MCF 10A (cell line): ENCODE measurements around the gene ORAI3. TPM values are rescaled to one million over a fixed set of nuclear protein-coding genes. Genes with fewer than 3 reads are reported as not detected.

Source experiments
- BruUV-seq: library from RNA; stranded (reverse); fragments of 400-500 nt; replicated peaks from 2 replicates; lab custom pipeline; 2021; lab: Mats Ljungman, UMichigan
- CTCF ChIA-PET: fragments of 300-600 bp; sonication (Branson Sonifier 250); formaldehyde crosslinking; extraction: SDS; loops from one replicate; lab custom pipeline; 2021; ENCODE audit warnings: antibody characterized with exemption, inconsistent platforms; lab: Yijun Ruan, JAX
- POLR2A ChIA-PET: fragments of 300-600, 350-650 bp; sonication (Branson Sonifier 250); formaldehyde crosslinking; extraction: SDS; loops from one replicate; lab custom pipeline; 2020; ENCODE audit warnings: antibody characterized with exemption, inconsistent platforms; lab: Yijun Ruan, JAX
- DNase-seq: peaks from one replicate; pipeline ENCODE4 v3.0.0-alpha.2; 2018; ENCODE audit not compliant: unreplicated experiment
- H3K27ac Mint-ChIP-seq: one replicate; pipeline ENCODE4 v1.8.0; 2022; ENCODE audit warnings: mild to moderate bottlenecking, low read depth, mixed read lengths; ENCODE audit not compliant: unreplicated experiment
- H3K27me3 Mint-ChIP-seq: one replicate; pipeline ENCODE4 v1.8.0; 2022; ENCODE audit warnings: mixed read lengths; ENCODE audit not compliant: insufficient read depth, unreplicated experiment
- H3K36me3 Mint-ChIP-seq: one replicate; pipeline ENCODE4 v1.8.0; 2022; ENCODE audit warnings: mild to moderate bottlenecking, moderate library complexity, mixed read lengths; ENCODE audit not compliant: insufficient read depth, unreplicated experiment
- H3K4me1 Mint-ChIP-seq: one replicate; pipeline ENCODE4 v1.8.0; 2022; ENCODE audit warnings: mixed read lengths; ENCODE audit not compliant: insufficient read depth, unreplicated experiment
- H3K4me3 Mint-ChIP-seq: one replicate; pipeline ENCODE4 v1.8.0; 2022; ENCODE audit warnings: mild to moderate bottlenecking, moderate library complexity, mixed read lengths; ENCODE audit not compliant: unreplicated experiment
- H3K9me3 Mint-ChIP-seq: one replicate; pipeline ENCODE4 v1.8.0; 2022; ENCODE audit warnings: mixed read lengths; ENCODE audit not compliant: unreplicated experiment
- intact Hi-C: fragments of 100-400 bp; cut with micrococcal nuclease; formaldehyde crosslinking; loops from 2 replicates; pipeline ENCODE4 v1.14.1; 2022
- total RNA-seq: library from RNA; stranded (reverse); gene quantifications from 2 replicates; pipeline ENCODE4 v1.2.3, GENCODE V29; 2022
- TF ChIP-seq, protein P1 (sequence below): fragments of 200-600 bp; IDR thresholded peaks from one replicate; pipeline ENCODE4 v1.8.0; 2022; ENCODE audit warnings: antibody characterized with exemption, mild to moderate bottlenecking; ENCODE audit not compliant: unreplicated experiment

Gene ORAI3
- total RNA-seq, 1 experiment from 2014 or later: 16.2 TPM

DNA sequence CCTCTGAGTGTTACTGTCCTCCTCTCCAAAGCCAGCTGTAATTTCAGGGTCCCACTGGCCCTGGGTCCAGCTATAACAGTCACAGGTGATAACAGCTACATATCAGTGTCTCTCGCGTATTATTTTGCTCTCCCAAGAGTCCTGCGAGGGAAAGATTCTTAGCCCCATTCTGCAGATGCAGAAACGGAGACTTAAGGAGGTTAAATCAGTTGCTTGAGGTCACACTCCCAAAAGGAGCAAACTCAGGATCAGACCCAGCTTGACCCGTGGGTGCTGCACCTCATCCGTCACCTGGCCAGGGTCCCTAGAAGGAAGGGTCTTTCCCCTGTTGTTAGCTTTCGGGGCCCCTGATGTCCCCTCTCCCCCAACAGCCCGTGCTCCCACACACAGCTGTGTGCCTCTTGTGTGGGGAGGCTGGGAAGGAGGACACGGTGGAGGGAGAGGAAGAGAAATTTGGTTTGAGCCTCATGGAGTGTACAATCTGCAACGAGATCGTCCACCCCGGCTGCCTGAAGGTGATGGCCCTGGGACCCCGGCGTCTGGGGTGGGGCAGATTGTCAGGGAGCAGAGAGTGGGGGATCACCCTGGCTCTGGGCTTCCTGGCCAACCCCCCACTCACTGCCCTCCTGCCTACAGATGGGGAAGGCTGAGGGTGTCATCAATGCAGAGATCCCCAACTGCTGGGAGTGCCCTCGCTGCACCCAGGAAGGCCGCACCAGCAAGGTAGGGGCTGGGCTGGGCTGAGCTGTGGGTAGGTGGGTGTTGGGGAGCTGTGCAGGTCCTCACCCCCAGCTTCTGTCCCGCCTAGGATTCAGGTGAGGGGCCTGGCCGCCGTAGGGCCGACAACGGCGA is 21.7 kb upstream of the ORAI3 start:
- intact Hi-C loops: no loop called here
- Mint-ChIP-seq H3K4me3 (no peak overlapping the region), H3K9me3 (no peaks in the 10 kb centered on the region), H3K27me3 (no peaks in the 10 kb centered on the region), H3K36me3 (peaks cover 41% of the 10 kb centered on the region), H3K4me1 (peaks cover 14% of the 10 kb centered on the region), H3K27ac (no peak overlapping the region)
- ChIA-PET CTCF (interaction anchor here (0.5 to 4.5 kb wide), 4 partner anchors 9 to 497 kb away, joined by 3 to 29 read pairs (median 3); partner anchors contain the start of gene DCTPP1), POLR2A (interaction anchor here (0.9 to 1.4 kb wide), 2 partner anchors 13 kb away, joined by 4 read pairs; no protein-coding TSS in a partner anchor)
- BruUV-seq: no TSS peak
- no peak for DNase-seq
- TF ChIP-seq, protein P1, sequence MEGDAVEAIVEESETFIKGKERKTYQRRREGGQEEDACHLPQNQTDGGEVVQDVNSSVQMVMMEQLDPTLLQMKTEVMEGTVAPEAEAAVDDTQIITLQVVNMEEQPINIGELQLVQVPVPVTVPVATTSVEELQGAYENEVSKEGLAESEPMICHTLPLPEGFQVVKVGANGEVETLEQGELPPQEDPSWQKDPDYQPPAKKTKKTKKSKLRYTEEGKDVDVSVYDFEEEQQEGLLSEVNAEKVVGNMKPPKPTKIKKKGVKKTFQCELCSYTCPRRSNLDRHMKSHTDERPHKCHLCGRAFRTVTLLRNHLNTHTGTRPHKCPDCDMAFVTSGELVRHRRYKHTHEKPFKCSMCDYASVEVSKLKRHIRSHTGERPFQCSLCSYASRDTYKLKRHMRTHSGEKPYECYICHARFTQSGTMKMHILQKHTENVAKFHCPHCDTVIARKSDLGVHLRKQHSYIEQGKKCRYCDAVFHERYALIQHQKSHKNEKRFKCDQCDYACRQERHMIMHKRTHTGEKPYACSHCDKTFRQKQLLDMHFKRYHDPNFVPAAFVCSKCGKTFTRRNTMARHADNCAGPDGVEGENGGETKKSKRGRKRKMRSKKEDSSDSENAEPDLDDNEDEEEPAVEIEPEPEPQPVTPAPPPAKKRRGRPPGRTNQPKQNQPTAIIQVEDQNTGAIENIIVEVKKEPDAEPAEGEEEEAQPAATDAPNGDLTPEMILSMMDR: no peak

DNA sequence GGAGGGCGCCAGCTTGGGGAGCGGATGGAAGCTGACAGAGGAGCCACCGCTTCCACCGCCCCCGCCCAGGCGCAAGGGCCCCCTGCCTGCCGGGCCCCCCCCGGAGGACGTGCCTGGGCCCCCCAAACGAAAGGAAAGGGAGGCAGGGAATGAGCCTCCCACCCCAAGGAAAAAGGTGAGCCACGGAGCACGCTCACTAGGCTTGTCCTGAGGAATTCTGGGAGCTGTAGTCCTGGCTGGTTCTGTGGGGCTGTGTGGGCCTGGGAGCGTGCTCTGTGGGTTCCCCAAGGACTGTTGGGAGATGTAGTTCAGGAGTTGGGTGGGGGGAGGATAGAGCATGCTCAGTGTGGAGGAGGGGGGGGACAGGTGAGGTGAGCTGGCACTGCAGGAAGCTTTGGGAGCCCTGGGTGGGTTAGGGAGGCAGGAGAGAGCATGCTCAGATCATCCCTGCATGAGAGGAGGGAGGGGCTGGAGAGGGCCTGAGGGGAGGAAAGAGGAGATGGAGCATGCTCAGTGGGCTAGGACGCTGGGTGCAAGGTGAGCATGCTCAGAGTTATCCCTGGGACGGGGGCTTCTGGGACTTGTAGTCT is 21.0 kb upstream of the ORAI3 start:
- TF ChIP-seq, protein P1: no peak
- Mint-ChIP-seq H3K27ac (no peak overlapping the region), H3K36me3 (peaks cover 41% of the 10 kb centered on the region), H3K27me3 (no peaks in the 10 kb centered on the region), H3K4me3 (no peak overlapping the region), H3K9me3 (no peaks in the 10 kb centered on the region), H3K4me1 (peaks cover 14% of the 10 kb centered on the region)
- POLR2A ChIA-PET: interaction anchor here (1.4 kb wide), 1 partner anchor 12 kb away, joined by 4 read pairs; no protein-coding TSS in a partner anchor
- BruUV-seq: no TSS peak
- intact Hi-C loops: no loop called here
- CTCF ChIA-PET: interaction anchor here (1.7 kb wide), 1 partner anchor 14 kb away, joined by 10 read pairs; no protein-coding TSS in a partner anchor
- peak; percentile 44 for DNase-seq

DNA sequence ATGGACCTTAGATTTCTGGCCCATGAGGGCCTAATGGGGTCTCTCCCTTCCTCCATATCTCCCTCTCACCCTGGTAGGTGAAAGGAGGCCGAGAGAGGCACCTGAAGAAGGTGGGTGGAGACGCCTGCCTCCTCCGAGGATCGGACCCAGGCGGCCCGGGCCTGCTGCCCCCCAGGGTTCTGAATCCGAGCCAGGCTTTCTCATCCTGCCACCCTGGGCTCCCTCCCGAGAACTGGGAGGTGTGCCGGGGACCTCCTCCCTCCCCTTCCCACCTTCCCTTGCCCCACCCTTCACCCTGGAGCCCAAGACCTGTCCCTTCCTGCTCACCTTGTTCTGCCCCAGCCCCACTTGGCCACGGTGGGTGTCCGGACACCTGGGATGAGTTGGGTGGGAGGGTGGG is 20.5 kb upstream of the ORAI3 start:
- no peak overlapping the region for H3K27ac Mint-ChIP-seq
- H3K27me3 Mint-ChIP-seq: no peaks in the 10 kb centered on the region
- no peak for DNase-seq
- intact Hi-C loops: no loop called here
- POLR2A ChIA-PET: interaction anchor here (1.4 kb wide), 1 partner anchor 12 kb away, joined by 4 read pairs; no protein-coding TSS in a partner anchor
- no peaks in the 10 kb centered on the region for H3K9me3 Mint-ChIP-seq
- TF ChIP-seq, protein P1: no peak
- peaks cover 14% of the 10 kb centered on the region for H3K4me1 Mint-ChIP-seq
- CTCF ChIA-PET: interaction anchor here (1.7 kb wide), 1 partner anchor 14 kb away, joined by 10 read pairs; no protein-coding TSS in a partner anchor
- no peak overlapping the region for H3K4me3 Mint-ChIP-seq
- BruUV-seq: no TSS peak
- H3K36me3 Mint-ChIP-seq: peaks cover 45% of the 10 kb centered on the region

DNA sequence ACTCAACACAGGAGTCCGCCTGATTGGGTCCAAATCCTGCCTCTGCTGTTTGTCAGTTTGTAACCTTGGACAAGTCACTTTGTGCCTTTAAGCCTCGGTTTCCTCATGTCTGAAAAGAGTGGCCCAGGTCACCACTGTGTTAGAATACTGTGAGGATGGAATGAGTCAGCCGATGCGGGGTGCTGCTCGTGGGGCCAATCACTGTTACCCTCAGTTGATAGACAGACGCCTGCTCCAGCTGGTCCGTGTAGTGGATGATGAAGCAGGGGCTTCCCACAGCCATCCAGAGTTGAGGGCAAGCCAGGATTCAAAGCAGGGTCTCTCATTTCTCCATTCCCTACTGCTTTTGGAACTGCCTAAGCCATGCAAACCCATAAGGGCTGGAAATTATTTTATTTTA is 19.7 kb upstream of the ORAI3 start:
- Mint-ChIP-seq H3K36me3 (peaks cover 50% of the 10 kb centered on the region), H3K4me3 (no peak overlapping the region), H3K9me3 (no peaks in the 10 kb centered on the region), H3K27me3 (no peaks in the 10 kb centered on the region), H3K27ac (no peak overlapping the region), H3K4me1 (peaks cover 14% of the 10 kb centered on the region)
- intact Hi-C loops: no loop called here
- BruUV-seq: no TSS peak
- TF ChIP-seq, protein P1: no peak
- CTCF ChIA-PET: interaction anchor here (1.7 kb wide), 1 partner anchor 13 kb away, joined by 10 read pairs; no protein-coding TSS in a partner anchor
- POLR2A ChIA-PET: interaction anchor here (1.1 kb wide), 1 partner anchor 33 kb away, joined by 3 read pairs; the partner anchor contains the start of gene CTF1
- DNase-seq: no peak
